H1 (cell line): ENCODE results near the gene IGFBP4. TPM values are rescaled to one million over a fixed set of nuclear protein-coding genes. Genes with fewer than 3 reads are reported as not detected.

ENCODE experiments used
- CTCF ChIA-PET: fragments of 300-600 bp; sonication (Branson Sonifier 250); formaldehyde crosslinking; loops from one replicate; lab custom pipeline; 2021; ENCODE audit not compliant: partially characterized antibody; lab: Charles Lee
- POLR2A ChIA-PET: fragments of 300-600 bp; sonication (Branson Sonifier 250); formaldehyde crosslinking; loops from one replicate; lab custom pipeline; 2021; ENCODE audit warnings: inconsistent platforms; ENCODE audit not compliant: partially characterized antibody; lab: Charles Lee
- DNase-seq, 2 experiments: peaks; one replicate each; pipeline versions ENCODE4 v3.0.0 to v3.0.0-alpha.2; 2010 to 2022; ENCODE audit warnings: low spot score in 2 of 2, low read depth in 1 of 2, mixed read lengths in 1 of 2
- FAIRE-seq: peaks from 2 replicates; lab custom pipeline; 2011; peaks lifted over from hg19 to GRCh38; lab: Jason Lieb, UNC
- H2AFZ ChIP-seq: 2 replicates; pipeline ENCODE4 v1.8.1; 2012; ENCODE audit warnings: low read length, inconsistent platforms
- H2AK5ac ChIP-seq: 2 replicates; pipeline ENCODE4 v1.6.1; 2013; ENCODE audit warnings: low read depth, low read length
- H2BK120ac ChIP-seq: replicated peaks from 2 replicates; pipeline ENCODE3; 2013; ENCODE audit warnings: low read depth, low read length, inconsistent platforms
- H2BK12ac ChIP-seq: 2 replicates; pipeline ENCODE4 v1.6.1; 2013; ENCODE audit warnings: low read depth, low read length
- H2BK15ac ChIP-seq: 2 replicates; pipeline ENCODE4 v1.6.1; 2013; ENCODE audit warnings: low read length
- H2BK20ac ChIP-seq: 2 replicates; pipeline ENCODE4 v1.6.1; 2013; ENCODE audit warnings: low read length
- H2BK5ac ChIP-seq: 2 replicates; pipeline ENCODE4 v1.6.1; 2013; ENCODE audit warnings: low read depth, low read length
- H3K14ac ChIP-seq: 2 replicates; pipeline ENCODE4 v1.6.1; 2013; ENCODE audit warnings: inconsistent platforms; ENCODE audit not compliant: insufficient read length
- H3K18ac ChIP-seq: 2 replicates; pipeline ENCODE4 v1.6.1; 2013; ENCODE audit warnings: low read length; ENCODE audit errors: extremely low read depth
- H3K23ac ChIP-seq: 2 replicates; pipeline ENCODE4 v1.6.1; 2013; ENCODE audit warnings: inconsistent platforms; ENCODE audit not compliant: insufficient read length
- H3K23me2 ChIP-seq: 2 replicates; pipeline ENCODE4 v1.6.1; 2013; ENCODE audit warnings: low read depth, low read length
- H3K27ac ChIP-seq: 2 replicates; pipeline ENCODE4 v1.6.1; 2011; ENCODE audit warnings: low read depth, low read length, inconsistent platforms
- H3K27me3 ChIP-seq, 4 experiments: replicated peaks in 1 of 4; 1 replicate in 1 of 4; 2 replicates in 3 of 4; pipeline versions ENCODE4 v1.6.1 to v1.8.1; 2011 to 2013; ENCODE audit warnings: low read length in 3 of 4, mild to moderate bottlenecking in 3 of 4, inconsistent platforms in 2 of 4, mixed read lengths in 2 of 4, moderate library complexity in 1 of 4; ENCODE audit not compliant: control insufficient read depth in 3 of 4, insufficient read depth in 3 of 4; ENCODE audit errors: extremely low read depth in 1 of 4
- H3K36me3 ChIP-seq, 4 experiments: 2 replicates each; pipeline versions ENCODE4 v1.6.1 to v1.8.1; 2011 to 2013; ENCODE audit warnings: mild to moderate bottlenecking in 4 of 4, low read length in 3 of 4, moderate library complexity in 2 of 4, control low read depth in 1 of 4, inconsistent platforms in 1 of 4; ENCODE audit not compliant: insufficient read depth in 4 of 4, control insufficient read depth in 2 of 4
- H3K4ac ChIP-seq: replicated peaks from 2 replicates; pipeline ENCODE3; 2013; ENCODE audit warnings: low read length, low read depth, mixed read lengths, inconsistent platforms; ENCODE audit not compliant: insufficient read length
- H3K4me1 ChIP-seq, 4 experiments: replicated peaks in 1 of 4; 1 replicate in 1 of 4; 2 replicates in 3 of 4; pipeline versions ENCODE4 v1.6.1 to v1.8.1; 2011 to 2013; ENCODE audit warnings: low read length in 3 of 4, inconsistent platforms in 2 of 4, mixed read lengths in 1 of 4; ENCODE audit not compliant: insufficient read depth in 4 of 4, control insufficient read depth in 3 of 4
- H3K4me2 ChIP-seq, 2 experiments: 2 replicates each; pipeline versions ENCODE4 v1.6.1 to v1.8.1; 2011 to 2013; ENCODE audit warnings: low read depth in 2 of 2, low read length in 2 of 2, control low read depth in 1 of 2, inconsistent platforms in 1 of 2, mild to moderate bottlenecking in 1 of 2; ENCODE audit not compliant: insufficient read depth in 1 of 2
- H3K4me3 ChIP-seq, 4 experiments: fragments of 200-600, 300-600 bp in 1 of 4; sonication (generic), shearing (Covaris generic), sonication (Bioruptor Twin) in 1 of 4; 2 replicates each; pipeline versions ENCODE4 v1.5.1 to v1.8.1; 2011 to 2016; ENCODE audit warnings: low read length in 4 of 4, low read depth in 3 of 4, control low read depth in 2 of 4, inconsistent platforms in 2 of 4, mild to moderate bottlenecking in 2 of 4, mixed read lengths in 1 of 4, moderate library complexity in 1 of 4; ENCODE audit not compliant: insufficient read depth in 2 of 4; ENCODE audit errors: extremely low read depth in 1 of 4
- H3K56ac ChIP-seq: replicated peaks from 2 replicates; pipeline ENCODE3; 2013; ENCODE audit warnings: low read depth, mild to moderate bottlenecking, mixed read lengths, low read length, inconsistent platforms; ENCODE audit not compliant: insufficient read length
- H3K79me1 ChIP-seq: 2 replicates; pipeline ENCODE4 v1.6.1; 2013; ENCODE audit warnings: low read depth, low read length, control low read depth
- H3K79me2 ChIP-seq, 2 experiments: 2 replicates each; pipeline versions ENCODE4 v1.6.1 to v1.8.1; 2012 to 2013; ENCODE audit warnings: low read length in 2 of 2, mild to moderate bottlenecking in 2 of 2, inconsistent platforms in 1 of 2; ENCODE audit not compliant: insufficient read depth in 2 of 2, control insufficient read depth in 1 of 2
- H3K9ac ChIP-seq, 4 experiments: replicated peaks in 1 of 4; 1 replicate in 1 of 4; 2 replicates in 3 of 4; pipeline versions ENCODE4 v1.6.1 to v1.8.1; 2011 to 2013; ENCODE audit warnings: low read depth in 3 of 4, low read length in 3 of 4, control low read depth in 2 of 4, mild to moderate bottlenecking in 2 of 4, moderate library complexity in 2 of 4, inconsistent platforms in 1 of 4; ENCODE audit errors: extremely low read depth in 1 of 4
- H3K9me3 ChIP-seq, 2 experiments: 2 replicates each; pipeline versions ENCODE4 v1.6.1 to v1.8.1; 2012 to 2013; ENCODE audit warnings: mild to moderate bottlenecking in 2 of 2, moderate library complexity in 2 of 2, control low read depth in 1 of 2, inconsistent platforms in 1 of 2, low read depth in 1 of 2, low read length in 1 of 2, mixed read lengths in 1 of 2; ENCODE audit not compliant: insufficient read depth in 2 of 2
- H4K20me1 ChIP-seq, 2 experiments: replicated peaks in 1 of 2; 2 replicates each; pipeline versions ENCODE3 to v1.8.1; 2011 to 2013; ENCODE audit warnings: inconsistent platforms in 2 of 2, low read length in 2 of 2, mild to moderate bottlenecking in 1 of 2; ENCODE audit not compliant: insufficient read depth in 2 of 2, control insufficient read depth in 1 of 2
- H4K5ac ChIP-seq: 2 replicates; pipeline ENCODE4 v1.6.1; 2013; ENCODE audit warnings: low read length, low read depth, mixed read lengths, inconsistent platforms; ENCODE audit not compliant: insufficient read length
- H4K8ac ChIP-seq: 2 replicates; pipeline ENCODE4 v1.8.0; 2013; ENCODE audit warnings: mild to moderate bottlenecking, moderate library complexity, low read length, inconsistent platforms; ENCODE audit not compliant: insufficient read depth; ENCODE audit errors: extremely low read depth
- H4K91ac ChIP-seq: replicated peaks from 2 replicates; pipeline ENCODE3; 2013; ENCODE audit warnings: low read length, mixed read lengths, inconsistent platforms; ENCODE audit not compliant: insufficient read length
- TAF1 ChIP-seq: IDR thresholded peaks from 2 replicates; pipeline ENCODE4 v1.6.1; 2011; ENCODE audit warnings: mild to moderate bottlenecking, low read depth, low read length
- WGBS, 2 experiments: shearing (Covaris generic) in 1 of 2; methylation state at CpG; one replicate each; pipeline versions ENCODE4 v1.1.6 to v1.1.7; 2013 to 2015; ENCODE audit warnings: low lambda C conversion rate in 2 of 2, mixed read lengths in 2 of 2, inconsistent platforms in 1 of 2, low coverage in 1 of 2, missing lambda C conversion rate in 1 of 2; ENCODE audit not compliant: insufficient replicate concordance in 2 of 2, insufficient coverage in 1 of 2, insufficient read length in 1 of 2; ENCODE audit errors: extremely low coverage in 1 of 2, missing lambda C conversion rate in 1 of 2; 5-methylcytosine and 5-hydroxymethylcytosine counted together
- polyA plus RNA-seq, 7 experiments: library from polyadenylated mRNA; depleted of rRNA in 3 of 7; stranded (reverse) in 5 of 7; unstranded in 2 of 7; fragments of >200 nt in 5 of 7; fragments of 200-250 nt in 2 of 7; gene quantifications; 1 replicate in 5 of 7; 2 replicates in 1 of 7; 4 replicates in 1 of 7; pipeline versions ENCODE4 v1.2.1 to v1.2.3, GENCODE V29; 2011 to 2013; ENCODE audit warnings: missing spikeins in 2 of 7, mixed read lengths in 2 of 7
- total RNA-seq: library from RNA; stranded (reverse); fragmentation: NEBNext Ultra II Directional; extraction: Animal tissue kit (Norgen Biotek cat#: 25700); gene quantifications from 2 replicates; pipeline ENCODE4 v1.2.1, GENCODE V29; 2021
- TF ChIP-seq, protein P1 (sequence below): IDR thresholded peaks from 2 replicates; pipeline ENCODE4 v1.6.1; 2012; ENCODE audit warnings: inconsistent platforms
- TF ChIP-seq, protein P2 (sequence below): IDR thresholded peaks from 2 replicates; pipeline ENCODE4 v1.6.1; 2012; ENCODE audit warnings: inconsistent platforms

Gene IGFBP4
- total and polyA plus RNA-seq, 2 of the 8 experiments (the other 6 are each of a cell fraction or from before 2014, with no cell fraction given): 85.5 to 105 TPM

DNA sequence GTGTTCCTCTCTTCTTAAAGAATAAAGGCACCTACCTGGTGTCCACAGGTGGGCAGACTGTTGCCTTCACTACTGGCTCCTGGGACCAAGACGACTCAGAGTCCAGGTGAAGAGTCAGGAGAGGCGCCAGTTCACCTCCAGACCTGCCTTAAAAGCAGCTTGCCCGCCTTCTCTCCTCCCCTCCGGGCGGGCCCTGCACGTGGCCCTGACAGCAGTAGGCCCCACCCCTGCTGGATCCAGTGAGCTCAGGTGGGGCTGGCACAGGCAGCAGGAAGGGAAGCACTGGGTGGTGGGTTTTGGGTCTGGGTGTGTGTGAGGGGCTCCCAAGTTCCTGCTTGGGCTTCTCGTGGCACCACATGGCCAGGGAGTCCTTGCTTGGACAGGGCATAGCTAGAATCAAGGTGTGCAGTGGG lies 58.3 kb downstream of the IGFBP4 start, which contains the start of gene TNS4:
Gene TNS4, minus strand, starts transcription at position 125 of the 413 bp plus-strand sequence. CDS start 5,198 bp downstream, outside the sequence.
- DNase-seq (no peak), FAIRE-seq (no peak)
- Histone ChIP-seq H3K56ac (no peak within 1 kb of the TSS), H4K91ac (peak within 1 kb of the TSS; percentile 34), H3K9me3 (no peaks in the 10 kb centered on the region), H3K23me2 (peaks cover 3% of the 10 kb centered on the region; the same call in 1 of the 2 replicates), H3K36me3 (no peaks in the 10 kb centered on the region), H2AFZ (no peak within 1 kb of the TSS), H3K9ac (no peak within 1 kb of the TSS; a peak in 1 of 7 replicates), H2BK20ac (no peak within 1 kb of the TSS), H2BK120ac (no peak within 1 kb of the TSS), H2BK12ac (peak within 1 kb of the TSS; percentile 39; the same call in 1 of the 2 replicates), H3K79me1 (no peaks in the 10 kb centered on the region), H3K4ac (no peak within 1 kb of the TSS), H3K23ac (no peak within 1 kb of the TSS), H4K5ac (no peak within 1 kb of the TSS), H3K18ac (peak within 1 kb of the TSS; percentile 24; the same call in 1 of the 2 replicates), H3K4me3 (no peak within 1 kb of the TSS), H2AK5ac (peak within 1 kb of the TSS; percentile 61; the same call in 1 of the 2 replicates), H4K20me1 (no peaks in the 10 kb centered on the region), H2BK15ac (0 out of 2 replicates have a peak within 1 kb of the TSS, but pooled peaks have one; percentile 73), H4K8ac (peak within 1 kb of the TSS; percentile 29; the same call in 1 of the 2 replicates), H3K4me2 (no peak within 1 kb of the TSS), H3K4me1 (peaks cover 5 to 18% (median 7%) of the 10 kb centered on the region in 4 experiments; a peak in 6 of 7 replicates), H2BK5ac (0 out of 2 replicates have a peak within 1 kb of the TSS, but pooled peaks have one; percentile 5), H3K27me3 (no peaks in the 10 kb centered on the region), H3K79me2 (no peaks in the 10 kb centered on the region), H3K27ac (no peak within 1 kb of the TSS), H3K14ac (no peak within 1 kb of the TSS)
- ChIA-PET POLR2A (interaction anchor here (1.4 kb wide), 1 partner anchor 58 kb away, joined by 4 read pairs; the partner anchor contains the start of gene IGFBP4), CTCF (interaction anchor here (0.9 to 2.4 kb wide), 10 partner anchors 10 to 86 kb away, joined by 3 to 13 read pairs (median 5); no protein-coding TSS in a partner anchor)
- TF ChIP-seq, protein P1, sequence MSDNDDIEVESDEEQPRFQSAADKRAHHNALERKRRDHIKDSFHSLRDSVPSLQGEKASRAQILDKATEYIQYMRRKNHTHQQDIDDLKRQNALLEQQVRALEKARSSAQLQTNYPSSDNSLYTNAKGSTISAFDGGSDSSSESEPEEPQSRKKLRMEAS: 0 out of 2 replicates have a peak, but pooled peaks have one; percentile 37
- TF ChIP-seq, protein P2, sequence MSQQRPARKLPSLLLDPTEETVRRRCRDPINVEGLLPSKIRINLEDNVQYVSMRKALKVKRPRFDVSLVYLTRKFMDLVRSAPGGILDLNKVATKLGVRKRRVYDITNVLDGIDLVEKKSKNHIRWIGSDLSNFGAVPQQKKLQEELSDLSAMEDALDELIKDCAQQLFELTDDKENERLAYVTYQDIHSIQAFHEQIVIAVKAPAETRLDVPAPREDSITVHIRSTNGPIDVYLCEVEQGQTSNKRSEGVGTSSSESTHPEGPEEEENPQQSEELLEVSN: peak; percentile 39; the same call in 1 of the 2 replicates
- no peak for TF ChIP-seq TAF1
- WGBS, 2 experiments: 78% methylated on average over 7 of the region's 7 CpGs; no CpG with 5 or more reads in 1 of the 2 experiments
